AG04449 (cell line): Measurements from ENCODE around the gene ECHDC3.

ENCODE experiments used
- CTCF ChIA-PET: fragments of 350-600 bp; formaldehyde crosslinking; extraction: SDS; loops from one replicate; lab custom pipeline; 2021; ENCODE audit warnings: antibody characterized with exemption; lab: Yijun Ruan, JAX
- POLR2A ChIA-PET: fragments of 400-600, 350-600 bp; formaldehyde crosslinking; extraction: SDS; loops from one replicate; lab custom pipeline; 2020; ENCODE audit warnings: antibody characterized with exemption, inconsistent platforms; lab: Yijun Ruan, JAX
- DNase-seq: peaks from one replicate; pipeline ENCODE4 v3.0.0-alpha.2; 2010; ENCODE audit warnings: low read depth, low spot score
- H3K4me3 ChIP-seq: 2 replicates; pipeline ENCODE4 v1.5.1; 2011; ENCODE audit warnings: low read depth, mild to moderate bottlenecking, control low read depth, low read length
- TF ChIP-seq, protein P1 (sequence below): IDR thresholded peaks from one replicate; pipeline ENCODE4 v1.5.1; 2011; ENCODE audit warnings: mild to moderate bottlenecking, moderate library complexity, low read length, control low read depth, inconsistent platforms; ENCODE audit not compliant: insufficient read depth; ENCODE audit errors: missing control alignments

The ECHDC3 gene

DNA sequence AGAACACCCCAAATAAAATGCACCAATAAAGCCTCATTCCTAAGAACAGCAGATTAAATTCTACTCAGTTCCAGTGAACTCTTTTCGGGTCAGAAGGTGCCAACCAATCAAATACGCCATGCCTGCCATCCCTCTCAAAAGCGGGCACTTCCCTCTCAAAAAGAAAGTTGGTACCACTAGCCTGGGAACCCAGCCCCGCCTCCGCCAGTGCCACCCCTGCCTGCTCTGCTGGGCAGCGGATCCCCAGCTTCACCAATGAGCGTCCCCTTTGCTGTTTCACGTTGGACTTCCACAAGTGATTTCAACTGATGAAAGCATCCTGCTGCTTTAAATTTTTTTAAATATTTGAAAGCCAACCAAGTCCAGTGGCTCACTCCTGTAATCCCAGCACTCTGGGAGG, 47.8 kb downstream of the ECHDC3 start:
- no peak for DNase-seq
- TF ChIP-seq, protein P1, sequence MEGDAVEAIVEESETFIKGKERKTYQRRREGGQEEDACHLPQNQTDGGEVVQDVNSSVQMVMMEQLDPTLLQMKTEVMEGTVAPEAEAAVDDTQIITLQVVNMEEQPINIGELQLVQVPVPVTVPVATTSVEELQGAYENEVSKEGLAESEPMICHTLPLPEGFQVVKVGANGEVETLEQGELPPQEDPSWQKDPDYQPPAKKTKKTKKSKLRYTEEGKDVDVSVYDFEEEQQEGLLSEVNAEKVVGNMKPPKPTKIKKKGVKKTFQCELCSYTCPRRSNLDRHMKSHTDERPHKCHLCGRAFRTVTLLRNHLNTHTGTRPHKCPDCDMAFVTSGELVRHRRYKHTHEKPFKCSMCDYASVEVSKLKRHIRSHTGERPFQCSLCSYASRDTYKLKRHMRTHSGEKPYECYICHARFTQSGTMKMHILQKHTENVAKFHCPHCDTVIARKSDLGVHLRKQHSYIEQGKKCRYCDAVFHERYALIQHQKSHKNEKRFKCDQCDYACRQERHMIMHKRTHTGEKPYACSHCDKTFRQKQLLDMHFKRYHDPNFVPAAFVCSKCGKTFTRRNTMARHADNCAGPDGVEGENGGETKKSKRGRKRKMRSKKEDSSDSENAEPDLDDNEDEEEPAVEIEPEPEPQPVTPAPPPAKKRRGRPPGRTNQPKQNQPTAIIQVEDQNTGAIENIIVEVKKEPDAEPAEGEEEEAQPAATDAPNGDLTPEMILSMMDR = no peak
- ChIA-PET CTCF (interaction anchor here (1.0 to 5.7 kb wide), 7 partner anchors 7 to 200 kb away, joined by 3 to 42 read pairs (median 7); no protein-coding TSS in a partner anchor), POLR2A (no interaction called here)
- H3K4me3 ChIP-seq = no peak overlapping the region

DNA sequence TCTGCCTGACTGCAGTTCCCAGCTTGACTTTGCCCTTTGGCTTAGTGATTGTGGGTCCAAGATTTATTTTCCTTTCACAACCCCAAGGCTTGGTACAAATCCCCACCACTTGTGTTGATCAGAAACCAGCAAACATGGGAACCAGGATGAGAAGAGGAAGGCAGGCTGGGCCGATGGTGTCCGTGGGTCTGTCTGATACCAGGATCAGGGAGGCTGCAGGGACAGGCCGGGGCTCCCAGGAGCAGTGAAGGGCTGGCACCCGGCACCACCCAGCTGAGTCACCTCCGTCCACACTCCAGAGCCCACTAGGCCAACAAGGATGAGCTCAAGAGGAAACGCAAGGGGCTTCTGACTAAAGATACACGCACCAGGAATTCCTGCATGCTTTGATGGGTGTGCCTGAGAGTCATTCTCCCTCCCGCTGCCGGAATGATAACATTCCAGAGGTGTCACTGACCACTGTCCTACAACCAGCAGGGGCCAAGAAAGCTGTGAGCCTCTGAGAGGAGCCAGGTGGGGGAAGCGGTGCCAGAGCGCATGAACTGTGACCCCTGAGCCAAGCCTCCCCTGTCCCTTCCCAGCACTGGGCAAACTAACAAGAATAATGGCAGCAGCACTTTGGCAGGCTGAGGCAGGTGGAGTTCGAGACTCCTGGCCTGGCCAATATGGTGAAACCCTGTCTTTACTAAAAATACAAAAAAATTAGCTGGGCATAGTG, 51.7 kb downstream of the ECHDC3 start:
- DNase-seq = peak; percentile 24
- ChIA-PET POLR2A (no interaction called here), CTCF (interaction anchor here (1.0 to 5.7 kb wide), 7 partner anchors 9 to 196 kb away, joined by 4 to 42 read pairs (median 5); no protein-coding TSS in a partner anchor)
- TF ChIP-seq, protein P1 = no peak
- H3K4me3 ChIP-seq = no peak overlapping the region

DNA sequence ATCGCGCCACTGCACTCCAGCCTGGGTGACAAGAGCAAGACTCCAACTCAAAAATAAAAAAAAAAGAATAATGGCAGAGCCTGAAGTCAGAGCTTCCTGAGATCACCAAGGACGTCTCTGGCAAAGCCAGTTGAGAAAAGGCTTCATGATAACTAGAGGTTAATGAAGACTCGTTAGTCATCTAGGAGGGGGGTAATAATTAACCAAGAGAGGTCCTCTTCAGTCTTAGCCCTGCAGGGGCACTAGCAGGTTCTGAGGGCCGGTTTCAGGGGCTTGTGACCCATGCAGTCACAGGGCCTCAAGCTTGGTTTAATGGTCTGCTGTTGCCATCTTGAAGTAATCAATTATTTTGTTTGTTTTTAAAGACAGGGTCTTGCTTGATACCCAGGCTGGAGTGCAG, 52.4 kb downstream of the ECHDC3 start:
- ChIA-PET POLR2A (no interaction called here), CTCF (interaction anchor here (1.4 to 5.7 kb wide), 5 partner anchors 8 to 196 kb away, joined by 5 to 42 read pairs (median 9); no protein-coding TSS in a partner anchor)
- TF ChIP-seq, protein P1 = no peak

DNA sequence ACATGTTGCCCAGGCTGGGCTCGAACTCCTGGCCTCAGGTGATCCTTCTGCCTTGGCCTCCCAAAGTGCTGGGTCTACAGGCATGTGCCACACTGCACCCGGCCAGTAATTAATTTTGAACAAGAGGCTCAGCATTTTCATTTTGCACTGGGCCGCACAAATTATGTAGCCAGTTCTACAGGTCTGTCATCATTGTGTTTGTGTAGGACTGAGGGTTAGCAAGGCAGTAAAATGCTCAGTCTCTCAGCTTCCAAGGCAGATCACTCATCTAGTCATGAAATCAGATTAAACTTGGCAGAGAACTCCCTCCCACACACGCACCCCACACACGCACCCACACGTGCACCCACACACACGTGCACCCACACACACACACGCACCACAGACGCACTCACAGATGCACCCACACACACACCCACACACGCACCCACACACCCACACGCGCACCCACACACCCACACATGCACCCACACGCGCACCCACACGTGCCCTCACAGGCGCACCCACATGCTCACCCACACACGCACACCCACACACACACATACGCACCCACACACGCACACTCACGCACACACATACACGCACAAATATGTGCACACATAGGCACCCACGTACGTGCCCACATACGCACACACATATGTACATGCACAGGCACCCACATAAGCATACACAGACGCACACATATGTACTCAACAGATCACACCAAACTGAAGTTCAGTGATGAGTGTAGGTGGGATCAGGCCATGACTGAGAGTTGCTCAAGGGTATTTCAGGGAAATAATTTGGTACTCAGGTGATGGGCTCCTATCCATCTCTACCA, 53.1 kb downstream of the ECHDC3 start:
- H3K4me3 ChIP-seq = no peak overlapping the region
- POLR2A ChIA-PET = no interaction called here
- TF ChIP-seq, protein P1 = no peak
- CTCF ChIA-PET = interaction anchor here (1.9 to 5.7 kb wide), 3 partner anchors 13 to 191 kb away, joined by 5 to 42 read pairs (median 18); no protein-coding TSS in a partner anchor
- no peak for DNase-seq

More for the DNA sequence above, 52.4 kb downstream of the ECHDC3 start:
- DNase-seq = no peak
- H3K4me3 ChIP-seq = no peak overlapping the region

DNA sequence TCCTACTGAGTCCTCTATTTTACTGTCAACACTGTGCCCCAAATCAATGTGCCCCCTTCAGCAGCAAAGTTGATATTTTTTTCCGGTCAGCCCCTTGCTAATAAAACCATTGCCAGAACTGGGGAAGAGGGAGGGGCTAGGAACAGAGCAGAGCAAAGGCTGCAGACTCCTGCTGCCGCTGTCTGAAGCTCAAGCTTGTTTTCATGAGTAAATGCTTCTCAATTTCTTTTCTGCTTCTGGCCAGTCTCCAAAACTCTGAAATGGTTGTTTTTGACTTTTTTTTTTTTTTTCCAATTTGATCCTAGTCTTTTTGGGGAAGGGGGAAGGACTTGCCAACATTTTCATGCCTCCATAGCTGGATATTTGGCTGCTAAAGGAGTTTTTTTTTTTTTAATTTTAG, 54.3 kb downstream of the ECHDC3 start:
- CTCF ChIA-PET = interaction anchor here (0.7 to 1.5 kb wide), 5 partner anchors 13 to 196 kb away, joined by 3 to 5 read pairs (median 4); no protein-coding TSS in a partner anchor

More for the DNA sequence above, 54.3 kb downstream of the ECHDC3 start:
- POLR2A ChIA-PET = no interaction called here
- DNase-seq = no peak
- TF ChIP-seq, protein P1 = no peak
- H3K4me3 ChIP-seq = no peak overlapping the region
